Parathyroid adenoma (tissue), 2 donors: Measurements from ENCODE around the gene TMEM101.

ENCODE experiments used
- H2AFZ ChIP-seq: fragments of 300-600 bp; sonication (generic); one replicate; pipeline ENCODE4 v1.7.0; 2017; ENCODE audit warnings: antibody characterized with exemption, mild to moderate bottlenecking
- H3K27ac ChIP-seq: fragments of 300-600 bp; sonication (generic); one replicate; pipeline ENCODE4 v1.7.0; 2017
- H3K27me3 ChIP-seq: fragments of 300-600 bp; sonication (generic); one replicate; pipeline ENCODE4 v1.7.0; 2017; ENCODE audit warnings: low read length; ENCODE audit not compliant: control insufficient read depth, insufficient read depth
- H3K36me3 ChIP-seq: fragments of 300-600 bp; sonication (generic); one replicate; pipeline ENCODE4 v1.7.0; 2017; ENCODE audit warnings: low read length; ENCODE audit not compliant: control insufficient read depth, insufficient read depth
- H3K4me1 ChIP-seq: fragments of 300-600 bp; sonication (generic); one replicate; pipeline ENCODE4 v1.7.0; 2017; ENCODE audit warnings: control low read depth
- H3K4me2 ChIP-seq: fragments of 300-600 bp; sonication (generic); one replicate; pipeline ENCODE4 v1.7.0; 2017; ENCODE audit warnings: low read length
- H3K4me3 ChIP-seq: fragments of 300-600 bp; sonication (generic); one replicate; pipeline ENCODE4 v1.7.0; 2017; ENCODE audit warnings: low read depth, low read length
- H3K79me2 ChIP-seq: fragments of 300-600 bp; sonication (generic); one replicate; pipeline ENCODE4 v1.7.0; 2017; ENCODE audit warnings: control low read depth
- H3K9ac ChIP-seq: fragments of 300-600 bp; sonication (generic); one replicate; pipeline ENCODE4 v1.7.0; 2017; ENCODE audit warnings: mild to moderate bottlenecking
- H3K9me3 ChIP-seq: fragments of 300-600 bp; sonication (generic); one replicate; pipeline ENCODE4 v1.7.0; 2017; ENCODE audit warnings: low read length; ENCODE audit not compliant: control insufficient read depth
- TF ChIP-seq, protein P1 (sequence below): fragments of 300-600 bp; sonication (generic); IDR thresholded peaks from one replicate; pipeline ENCODE4 v1.7.0; 2017; ENCODE audit warnings: antibody characterized with exemption, mild to moderate bottlenecking
- donor health status: primary hyperparathyroidism.

Gene TMEM101

GRCh38 chr17:44033861-44034408 is 19.2 kb upstream of the TMEM101 start:
- TF ChIP-seq, protein P1, sequence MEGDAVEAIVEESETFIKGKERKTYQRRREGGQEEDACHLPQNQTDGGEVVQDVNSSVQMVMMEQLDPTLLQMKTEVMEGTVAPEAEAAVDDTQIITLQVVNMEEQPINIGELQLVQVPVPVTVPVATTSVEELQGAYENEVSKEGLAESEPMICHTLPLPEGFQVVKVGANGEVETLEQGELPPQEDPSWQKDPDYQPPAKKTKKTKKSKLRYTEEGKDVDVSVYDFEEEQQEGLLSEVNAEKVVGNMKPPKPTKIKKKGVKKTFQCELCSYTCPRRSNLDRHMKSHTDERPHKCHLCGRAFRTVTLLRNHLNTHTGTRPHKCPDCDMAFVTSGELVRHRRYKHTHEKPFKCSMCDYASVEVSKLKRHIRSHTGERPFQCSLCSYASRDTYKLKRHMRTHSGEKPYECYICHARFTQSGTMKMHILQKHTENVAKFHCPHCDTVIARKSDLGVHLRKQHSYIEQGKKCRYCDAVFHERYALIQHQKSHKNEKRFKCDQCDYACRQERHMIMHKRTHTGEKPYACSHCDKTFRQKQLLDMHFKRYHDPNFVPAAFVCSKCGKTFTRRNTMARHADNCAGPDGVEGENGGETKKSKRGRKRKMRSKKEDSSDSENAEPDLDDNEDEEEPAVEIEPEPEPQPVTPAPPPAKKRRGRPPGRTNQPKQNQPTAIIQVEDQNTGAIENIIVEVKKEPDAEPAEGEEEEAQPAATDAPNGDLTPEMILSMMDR, result no peak
- Histone ChIP-seq H3K4me3 (no peak overlapping the region), H2AFZ (no peak overlapping the region), H3K4me1 (peaks cover 7% of the 10 kb centered on the region), H3K9ac (no peak overlapping the region), H3K4me2 (no peak overlapping the region), H3K79me2 (peaks cover 4% of the 10 kb centered on the region), H3K27ac (no peak overlapping the region), H3K9me3 (no peaks in the 10 kb centered on the region), H3K27me3 (no peaks in the 10 kb centered on the region), H3K36me3 (no peaks in the 10 kb centered on the region)

GRCh38 chr17:44030482-44030881 is 15.7 kb upstream of the TMEM101 start:
- Histone ChIP-seq H3K4me3 (no peak overlapping the region), H3K79me2 (peaks cover 4% of the 10 kb centered on the region), H3K9me3 (no peaks in the 10 kb centered on the region), H3K27ac (no peak overlapping the region), H3K36me3 (no peaks in the 10 kb centered on the region), H3K4me2 (no peak overlapping the region), H2AFZ (no peak overlapping the region), H3K27me3 (no peaks in the 10 kb centered on the region), H3K9ac (no peak overlapping the region), H3K4me1 (peaks cover 8% of the 10 kb centered on the region)
- TF ChIP-seq, protein P1, result no peak

GRCh38 chr17:44029736-44030135 is 15.0 kb upstream of the TMEM101 start:
- H3K9me3 ChIP-seq, result no peaks in the 10 kb centered on the region
- H3K9ac ChIP-seq, result no peak overlapping the region
- TF ChIP-seq, protein P1, result no peak
- no peak overlapping the region for H3K4me3 ChIP-seq
- no peaks in the 10 kb centered on the region for H3K27me3 ChIP-seq
- no peak overlapping the region for H3K27ac ChIP-seq
- H3K4me2 ChIP-seq, result no peak overlapping the region
- peaks cover 4% of the 10 kb centered on the region for H3K79me2 ChIP-seq
- H2AFZ ChIP-seq, result no peak overlapping the region
- H3K36me3 ChIP-seq, result no peaks in the 10 kb centered on the region
- H3K4me1 ChIP-seq, result peaks cover 8% of the 10 kb centered on the region

- no peak overlapping the region for H3K4me2 ChIP-seq
- no peak overlapping the region for H3K27ac ChIP-seq
- TF ChIP-seq, protein P1, result no peak
- H2AFZ ChIP-seq, result no peak overlapping the region
- H3K9me3 ChIP-seq, result no peaks in the 10 kb centered on the region
- H3K4me1 ChIP-seq, result peaks cover 8% of the 10 kb centered on the region
- no peaks in the 10 kb centered on the region for H3K79me2 ChIP-seq
- no peak overlapping the region for H3K4me3 ChIP-seq
- H3K9ac ChIP-seq, result no peak overlapping the region
- H3K27me3 ChIP-seq, result no peaks in the 10 kb centered on the region
- H3K36me3 ChIP-seq, result no peaks in the 10 kb centered on the region
These were observed 10.1 kb upstream of the TMEM101 start for GRCh38 chr17:44024853-44025252.

- no peak overlapping the region for H2AFZ ChIP-seq
- no peak overlapping the region for H3K9ac ChIP-seq
- H3K4me3 ChIP-seq, result no peak overlapping the region
- H3K9me3 ChIP-seq, result no peaks in the 10 kb centered on the region
- H3K4me1 ChIP-seq, result peaks cover 8% of the 10 kb centered on the region
- no peaks in the 10 kb centered on the region for H3K36me3 ChIP-seq
- H3K4me2 ChIP-seq, result no peak overlapping the region
- no peaks in the 10 kb centered on the region for H3K27me3 ChIP-seq
- H3K27ac ChIP-seq, result no peak overlapping the region
- TF ChIP-seq, protein P1, result no peak
- H3K79me2 ChIP-seq, result no peaks in the 10 kb centered on the region
These were observed 9.5 kb upstream of the TMEM101 start for GRCh38 chr17:44024271-44024663.
